GM18498 (cell line): Measurements from ENCODE around the gene USB1.

Experiments used
- ATAC-seq: cut with Tn5 transposase; IDR thresholded peaks from one replicate; pipeline ENCODE4 v1.9.1; 2021; ENCODE audit warnings: mild to moderate bottlenecking, moderate library complexity; ENCODE audit not compliant: unreplicated experiment

USB1 gene

GRCh38 chr16:58013201-58013956, 12.2 kb downstream of the USB1 start:
- no peak for ATAC-seq

DNA sequence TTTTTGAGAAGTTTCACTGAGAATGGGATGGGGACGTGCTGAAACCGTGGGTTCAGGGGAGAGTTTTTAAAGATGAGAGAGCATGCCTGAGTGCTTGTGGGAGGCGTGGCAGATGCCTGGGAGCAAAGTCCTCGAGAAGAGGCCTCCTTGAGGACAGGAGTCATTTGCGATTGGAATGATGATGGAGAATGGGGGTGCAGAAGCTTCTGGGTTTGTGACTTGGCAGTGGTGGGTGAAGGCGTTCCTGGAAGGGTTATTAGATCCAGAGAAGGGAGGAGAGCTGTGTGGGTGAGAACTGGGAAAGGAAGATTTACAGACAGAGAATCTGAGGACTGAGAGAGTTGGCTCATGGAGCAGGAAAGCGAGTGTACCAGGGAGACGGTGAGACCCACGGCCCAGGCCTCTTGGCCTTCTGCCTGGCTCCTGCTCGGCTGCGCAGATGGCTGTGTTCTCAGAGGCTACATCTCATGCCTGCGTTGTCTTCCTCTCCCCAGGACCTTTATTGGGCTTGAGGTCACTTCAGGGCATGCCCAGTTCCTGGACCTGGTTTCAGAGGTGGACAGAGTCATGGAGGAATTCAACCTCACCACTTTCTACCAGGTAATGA, 15.7 kb downstream of the USB1 start:
- no peak for ATAC-seq

DNA sequence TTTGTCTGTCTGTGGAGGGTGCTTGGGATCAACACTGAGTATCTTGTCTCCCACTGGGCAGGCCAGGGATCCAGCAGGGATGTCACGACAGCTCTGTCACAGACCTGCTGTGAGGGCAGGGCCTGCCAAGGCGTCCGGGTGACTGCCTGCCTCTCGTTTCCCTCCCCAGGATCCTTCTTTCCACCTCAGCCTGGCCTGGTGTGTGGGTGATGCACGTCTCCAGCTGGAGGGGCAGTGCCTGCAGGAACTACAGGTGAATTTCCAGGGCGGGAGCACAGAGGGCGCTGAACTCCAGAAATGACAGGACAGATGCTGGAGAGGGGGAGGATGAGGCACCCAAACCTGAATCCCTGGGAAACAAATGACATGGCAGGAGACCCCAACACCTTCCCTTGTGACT, 17.6 kb downstream of the USB1 start:
- ATAC-seq: no peak

DNA sequence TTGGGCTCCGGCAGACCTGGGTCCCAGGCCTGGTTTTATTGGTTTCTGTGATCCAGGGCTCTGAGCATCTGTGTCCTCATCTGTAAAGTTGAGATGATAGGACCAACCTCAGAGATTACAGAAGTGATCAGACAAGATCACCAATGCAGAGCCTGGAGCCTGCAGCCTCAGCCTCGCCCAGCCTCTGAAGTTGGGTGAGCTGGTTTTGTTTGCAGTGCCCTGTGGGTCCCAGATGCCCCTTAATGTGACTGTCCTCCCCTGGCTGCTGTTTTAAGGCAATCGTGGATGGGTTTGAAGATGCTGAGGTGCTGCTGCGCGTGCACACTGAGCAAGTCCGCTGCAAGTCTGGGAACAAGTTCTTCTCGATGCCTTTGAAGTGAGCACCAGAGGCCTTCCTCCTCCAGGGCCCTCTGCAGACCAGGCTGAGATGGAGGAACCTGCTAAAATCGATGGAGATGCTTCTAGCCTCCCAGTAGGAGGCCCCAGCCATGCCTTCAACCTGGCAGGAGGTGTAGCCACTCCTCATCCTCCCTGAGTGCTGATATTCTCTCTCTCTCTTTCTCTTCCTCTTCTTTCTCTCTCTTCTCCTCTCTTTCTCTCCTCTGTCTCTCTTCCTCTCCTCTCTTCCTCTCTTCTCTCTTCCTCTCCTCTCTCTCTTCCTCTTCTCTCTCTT, 18.8 kb downstream of the USB1 start:
- ATAC-seq: no peak

DNA sequence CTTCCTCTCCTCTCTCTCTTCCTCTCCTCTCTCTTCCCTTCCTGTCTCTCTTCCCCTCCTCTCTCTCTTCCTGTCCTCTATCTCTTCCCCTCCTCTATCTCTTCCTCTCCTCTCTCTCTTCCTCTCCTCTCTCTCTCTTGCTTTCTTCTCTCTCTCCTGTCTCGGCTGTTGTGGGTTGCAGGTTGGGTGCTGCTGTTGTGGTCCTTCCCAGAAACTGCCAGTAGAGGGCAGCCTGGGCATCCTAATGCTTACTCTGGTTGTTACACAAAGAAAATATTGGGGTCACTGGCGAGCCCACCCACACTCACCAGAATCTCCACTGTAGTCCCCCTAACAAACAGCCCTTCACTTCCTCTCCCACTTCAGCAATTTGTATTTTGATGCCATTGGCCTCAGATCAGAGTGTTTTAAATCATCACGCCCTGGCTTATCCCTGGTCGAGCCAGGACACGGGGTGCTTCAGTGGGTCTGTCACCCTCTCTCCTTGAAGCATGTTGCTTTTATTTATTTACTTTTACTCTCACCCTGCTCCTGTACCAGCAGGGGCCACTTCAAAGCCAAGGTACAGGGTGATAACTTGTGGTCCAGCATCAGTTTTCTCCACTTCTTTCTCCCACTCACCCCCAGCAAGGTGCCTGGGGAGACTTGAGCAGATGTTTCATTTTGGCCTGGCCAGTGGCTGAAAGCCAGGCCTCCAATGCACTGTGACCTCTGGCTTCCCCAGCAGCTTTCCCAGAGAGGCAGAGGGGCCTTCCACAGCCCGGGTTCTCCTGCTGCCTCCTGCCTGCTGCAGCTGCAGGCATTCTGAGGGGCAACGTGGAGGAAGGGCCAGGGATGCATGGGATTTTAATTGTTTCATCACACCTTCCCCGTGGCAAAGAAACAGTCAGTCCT, 19.7 kb downstream of the USB1 start:
- ATAC-seq: no peak

- no peak for ATAC-seq
These were observed 20.7 kb downstream of the USB1 start for GRCh38 chr16:58021661-58022551.

DNA sequence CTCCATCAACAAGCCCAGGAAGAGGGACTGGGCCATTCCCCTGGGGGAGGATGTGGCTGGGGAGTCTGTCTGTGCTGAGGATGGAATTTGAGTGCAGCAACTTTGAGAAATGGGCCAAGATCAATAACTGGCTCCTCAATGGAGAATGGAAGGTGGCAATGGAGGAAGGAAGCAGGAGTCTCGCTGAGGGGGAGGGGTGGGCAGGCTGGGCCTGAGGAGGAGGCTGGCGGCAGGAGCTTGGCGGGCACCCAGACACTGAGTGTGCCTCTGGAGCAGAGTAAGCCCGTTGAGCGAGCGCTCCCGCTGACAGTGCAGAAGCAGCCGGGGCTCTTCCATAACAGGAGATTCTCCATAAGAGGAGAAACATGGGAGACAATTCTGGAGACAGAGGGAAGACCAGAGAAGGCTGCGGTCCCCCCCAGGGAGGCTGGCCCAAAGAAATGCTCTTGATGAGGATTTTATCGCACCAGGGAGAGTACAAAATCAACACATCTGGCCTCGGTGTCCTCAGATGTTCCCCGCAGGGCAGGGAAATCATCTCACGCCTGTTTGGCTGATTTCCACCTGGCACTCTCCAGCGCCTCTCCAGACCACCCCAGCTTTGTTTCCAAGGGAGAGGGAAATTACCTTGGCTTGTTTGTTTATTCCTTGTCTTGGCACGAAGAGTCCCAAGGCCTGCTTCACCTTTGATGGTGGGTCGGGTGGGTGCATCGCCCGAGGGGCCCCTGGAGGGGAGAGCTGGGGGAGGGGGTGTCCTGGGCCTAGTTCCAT, 21.6 kb downstream of the USB1 start:
- ATAC-seq: no peak

- no peak for ATAC-seq
These were observed 23.5 kb downstream of the USB1 start for GRCh38 chr16:58024486-58025350.

GRCh38 chr16:58025351-58026138, 24.3 kb downstream of the USB1 start, which contains the start of gene MMP15:
Gene MMP15 (plus strand): TSS chr16:58025754. CDS start chr16:58026351, 597 bp downstream.
- peak; percentile 59 for ATAC-seq

DNA sequence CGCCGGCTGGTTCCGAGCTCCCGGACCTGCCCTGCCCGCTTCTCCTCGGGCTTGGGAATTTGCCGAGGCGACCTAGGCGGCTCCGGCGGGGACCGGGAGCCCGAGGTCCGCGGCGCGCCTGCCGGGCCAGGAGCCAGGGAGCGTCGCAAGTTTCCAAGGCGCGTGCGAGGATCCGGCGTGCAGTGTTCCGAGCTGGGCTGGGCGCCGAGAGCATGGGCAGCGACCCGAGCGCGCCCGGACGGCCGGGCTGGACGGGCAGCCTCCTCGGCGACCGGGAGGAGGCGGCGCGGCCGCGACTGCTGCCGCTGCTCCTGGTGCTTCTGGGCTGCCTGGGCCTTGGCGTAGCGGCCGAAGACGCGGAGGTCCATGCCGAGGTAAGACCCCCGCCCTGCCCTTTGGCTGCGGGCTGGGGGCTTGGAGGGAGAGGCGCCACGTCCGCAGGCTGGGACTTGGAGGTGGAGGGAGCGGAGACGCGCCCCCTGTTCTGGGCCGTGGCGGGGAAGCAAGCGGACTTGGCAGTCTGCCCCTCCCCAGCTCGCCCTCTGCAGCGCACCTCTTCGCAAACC, 25.0 kb downstream of the USB1 start:
- peak; percentile 30 for ATAC-seq

DNA sequence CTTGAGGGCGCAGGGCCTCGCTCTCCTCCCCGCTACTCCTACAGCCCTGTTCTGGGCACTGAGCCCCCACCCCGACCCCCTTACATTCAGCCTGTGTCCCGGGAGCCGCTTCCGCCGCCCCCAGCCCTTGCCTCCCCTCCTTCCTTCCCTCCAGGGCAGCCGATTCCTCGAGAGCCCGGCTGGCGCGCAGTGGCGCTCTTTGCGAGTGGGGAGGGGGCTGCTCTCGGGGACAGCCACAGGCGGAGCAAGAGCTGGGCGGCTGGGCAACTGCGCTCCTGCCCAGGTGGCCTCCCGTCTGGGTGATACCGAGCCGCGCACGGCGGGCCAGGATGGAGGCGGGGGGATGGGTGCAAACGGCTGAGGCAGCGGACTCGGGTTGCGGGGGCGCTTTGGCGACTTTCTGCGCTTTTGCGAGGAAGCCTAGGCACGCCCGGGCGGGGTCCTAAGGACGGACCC, 25.5 kb downstream of the USB1 start:
- no peak for ATAC-seq

- ATAC-seq: no peak
These were observed 26.1 kb downstream of the USB1 start for GRCh38 chr16:58027161-58027915.

DNA sequence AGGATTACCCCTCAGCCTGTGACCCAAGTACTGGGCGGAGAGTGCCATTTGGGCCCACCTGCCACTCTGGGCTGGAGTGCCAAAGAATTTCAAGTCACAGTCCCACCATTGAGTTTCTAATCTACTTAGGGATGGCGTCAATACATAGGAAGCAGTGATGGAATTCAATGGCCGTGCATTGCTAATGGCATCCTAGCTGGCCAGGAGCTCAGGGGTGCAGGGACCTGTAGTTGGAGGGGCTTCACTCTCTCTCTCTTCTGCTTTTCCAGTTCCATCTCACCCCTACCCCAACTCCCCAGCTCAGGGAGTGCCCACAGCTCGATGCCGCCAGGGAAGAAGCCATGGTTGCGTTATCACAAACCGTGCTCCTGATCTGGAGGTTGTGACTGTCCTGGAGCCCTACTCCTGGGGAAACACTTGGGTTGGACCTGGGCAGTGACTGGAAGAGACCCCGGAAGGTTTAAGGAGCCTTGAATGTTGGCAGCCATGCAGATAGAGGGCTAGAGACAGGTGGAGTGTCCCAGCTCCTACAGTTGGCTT, 26.8 kb downstream of the USB1 start:
- ATAC-seq: no peak

DNA sequence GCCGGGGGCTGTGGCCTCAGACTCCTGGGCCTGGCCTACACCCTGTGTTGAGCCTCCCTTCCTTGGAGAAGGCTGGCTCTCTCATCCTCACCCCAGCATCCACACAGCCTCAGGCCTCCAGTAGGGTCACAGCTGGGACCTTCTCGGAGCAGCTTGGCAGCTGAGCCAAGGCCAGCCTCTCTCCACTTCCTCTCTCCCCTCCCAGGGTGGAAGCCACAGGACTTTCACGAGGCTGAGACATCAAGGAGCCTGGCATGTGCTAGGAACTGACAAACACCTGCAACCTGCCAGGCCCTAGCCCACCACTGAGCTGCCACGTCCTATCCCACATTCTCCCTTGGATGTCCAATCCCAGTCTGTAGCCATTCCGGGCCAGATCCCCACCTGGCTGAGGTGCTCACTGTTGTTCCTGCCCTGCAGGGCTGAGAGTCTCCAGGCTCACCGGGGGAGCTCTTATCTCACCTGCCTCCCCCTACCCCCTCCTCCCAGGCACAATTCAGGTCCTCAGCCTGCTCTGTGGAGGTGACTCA, 27.4 kb downstream of the USB1 start:
- no peak for ATAC-seq

- no peak for ATAC-seq
These were observed 28.2 kb downstream of the USB1 start for GRCh38 chr16:58029410-58029809.
